Upper lobe of right lung (tissue), 1 donor: ENCODE results near the gene CMTM6. TPM values are rescaled to one million over a fixed set of nuclear protein-coding genes. Genes with fewer than 3 reads are reported as not detected.

Source experiments
- ATAC-seq: fragments of 200-7000 bp; cut with Tn5 transposase; one replicate; pipeline ENCODE4 v1.9.1; 2020; ENCODE audit warnings: mild to moderate bottlenecking, moderate library complexity
- DNase-seq: peaks from one replicate; pipeline ENCODE4 v3.0.0-alpha.2; 2020
- H3K27ac ChIP-seq: fragments of 200-600 bp; one replicate; pipeline ENCODE4 v1.8.0; 2022
- H3K27me3 ChIP-seq: fragments of 200-600 bp; one replicate; pipeline ENCODE4 v1.8.0; 2022; ENCODE audit warnings: mild to moderate bottlenecking
- H3K36me3 ChIP-seq: fragments of 200-600 bp; one replicate; pipeline ENCODE4 v1.8.0; 2022
- H3K4me1 ChIP-seq: fragments of 200-600 bp; one replicate; pipeline ENCODE4 v1.8.0; 2022
- H3K4me3 ChIP-seq: fragments of 200-600 bp; one replicate; pipeline ENCODE4 v1.8.0; 2022; ENCODE audit warnings: mild to moderate bottlenecking
- H3K9me3 ChIP-seq: fragments of 200-600 bp; one replicate; pipeline ENCODE4 v1.8.0; 2022
- intact Hi-C: fragments of 100-400 bp; cut with DNase I; formaldehyde crosslinking; loops from one replicate; pipeline ENCODE4 v1.11.0; 2022
- microRNA-seq: library from miRNA; unstranded; fragments of <30 nt; microRNA quantifications from one replicate; pipeline ENCODE4 v1.2.0, GENCODE V29; 2020; ENCODE audit warnings: borderline microRNAs expressed
- total RNA-seq: library from RNA; stranded (reverse); fragmentation: NEBNext Ultra II Directional; extraction: Animal tissue kit (Norgen Biotek cat#: 25700); gene quantifications from one replicate; pipeline ENCODE4 v1.2.1, GENCODE V29; 2021
- TF ChIP-seq, protein P1 (sequence below): fragments of 200-600 bp; IDR thresholded peaks from one replicate; pipeline ENCODE4 v1.8.0; 2022; ENCODE audit warnings: antibody characterized with exemption
- donor health status: DM: no; HTN: yes; CAD: no; lungs with severe emphysema.

Gene CMTM6
- total RNA-seq, 1 donor from 2014 or later: 58.9 TPM

DNA sequence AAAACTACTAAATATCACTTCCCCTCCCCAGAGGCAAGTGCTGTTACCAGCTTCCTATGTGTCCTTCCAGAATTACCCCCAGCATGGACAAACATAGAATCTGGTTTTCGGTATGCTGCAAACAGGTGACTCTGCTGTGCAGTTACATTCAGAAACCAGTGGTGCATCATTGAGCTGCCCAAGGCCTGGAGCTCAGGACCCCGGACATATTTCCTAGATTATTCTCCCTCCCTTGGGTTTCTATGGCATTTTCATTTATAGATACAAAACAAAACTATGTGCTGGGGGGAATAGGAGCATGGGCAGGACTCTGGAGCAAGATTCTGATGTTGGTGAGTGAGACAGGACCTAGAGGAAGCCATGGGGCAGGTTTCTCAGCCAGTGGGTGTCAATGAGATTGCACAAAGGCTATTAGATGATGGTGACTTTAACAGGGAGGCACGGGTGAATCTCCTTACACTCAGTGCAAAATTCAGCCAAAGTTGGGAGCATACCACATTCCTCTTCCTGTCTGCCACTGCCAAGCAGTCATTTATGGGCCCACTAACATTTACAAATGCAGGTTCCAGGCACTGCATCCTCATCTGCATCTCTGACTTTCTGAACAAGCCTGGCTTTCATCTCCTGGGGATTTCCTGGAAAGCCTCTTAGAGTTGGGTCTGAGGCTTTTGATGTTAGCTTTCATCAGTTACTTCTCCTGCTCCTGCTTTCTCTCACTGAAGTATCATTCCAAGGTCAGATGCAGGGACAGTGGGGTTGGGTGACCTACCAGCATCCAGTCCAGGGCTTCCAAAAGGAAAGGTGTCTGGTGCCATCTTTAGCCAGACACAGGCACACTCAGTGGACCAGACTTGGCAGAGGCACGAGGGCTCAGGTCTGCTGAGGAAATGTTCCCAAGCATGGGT lies 66.5 kb downstream of the CMTM6 start:
- intact Hi-C loops: no loop called here
- DNase-seq: no peak
- Histone ChIP-seq H3K4me1 (peaks cover 11% of the 10 kb centered on the region), H3K27me3 (no peaks in the 10 kb centered on the region), H3K4me3 (no peak overlapping the region), H3K9me3 (no peaks in the 10 kb centered on the region), H3K27ac (no peak overlapping the region), H3K36me3 (no peaks in the 10 kb centered on the region)
- TF ChIP-seq, protein P1, sequence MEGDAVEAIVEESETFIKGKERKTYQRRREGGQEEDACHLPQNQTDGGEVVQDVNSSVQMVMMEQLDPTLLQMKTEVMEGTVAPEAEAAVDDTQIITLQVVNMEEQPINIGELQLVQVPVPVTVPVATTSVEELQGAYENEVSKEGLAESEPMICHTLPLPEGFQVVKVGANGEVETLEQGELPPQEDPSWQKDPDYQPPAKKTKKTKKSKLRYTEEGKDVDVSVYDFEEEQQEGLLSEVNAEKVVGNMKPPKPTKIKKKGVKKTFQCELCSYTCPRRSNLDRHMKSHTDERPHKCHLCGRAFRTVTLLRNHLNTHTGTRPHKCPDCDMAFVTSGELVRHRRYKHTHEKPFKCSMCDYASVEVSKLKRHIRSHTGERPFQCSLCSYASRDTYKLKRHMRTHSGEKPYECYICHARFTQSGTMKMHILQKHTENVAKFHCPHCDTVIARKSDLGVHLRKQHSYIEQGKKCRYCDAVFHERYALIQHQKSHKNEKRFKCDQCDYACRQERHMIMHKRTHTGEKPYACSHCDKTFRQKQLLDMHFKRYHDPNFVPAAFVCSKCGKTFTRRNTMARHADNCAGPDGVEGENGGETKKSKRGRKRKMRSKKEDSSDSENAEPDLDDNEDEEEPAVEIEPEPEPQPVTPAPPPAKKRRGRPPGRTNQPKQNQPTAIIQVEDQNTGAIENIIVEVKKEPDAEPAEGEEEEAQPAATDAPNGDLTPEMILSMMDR: no peak
- no peak for ATAC-seq

- peaks cover 12% of the 10 kb centered on the region for H3K4me1 ChIP-seq
- no peak overlapping the region for H3K4me3 ChIP-seq
- intact Hi-C loops: no loop called here
- H3K27me3 ChIP-seq: no peaks in the 10 kb centered on the region
- H3K36me3 ChIP-seq: no peaks in the 10 kb centered on the region
- no peak for ATAC-seq
- TF ChIP-seq, protein P1: no peak
- H3K9me3 ChIP-seq: no peaks in the 10 kb centered on the region
- DNase-seq: no peak
- no peak overlapping the region for H3K27ac ChIP-seq
Observed at GRCh38 chr3:32434206-32434605, 68.4 kb downstream of the CMTM6 start.

GRCh38 chr3:32432711-32433530 lies 69.7 kb downstream of the CMTM6 start:
- DNase-seq (no peak), ATAC-seq (no peak)
- no peaks in the 10 kb centered on the region for H3K9me3 ChIP-seq
- H3K27ac ChIP-seq: peak overlapping the region; percentile 63
- no peaks in the 10 kb centered on the region for H3K36me3 ChIP-seq
- H3K4me1 ChIP-seq: peaks cover 25% of the 10 kb centered on the region
- TF ChIP-seq, protein P1: no peak
- H3K4me3 ChIP-seq: no peak overlapping the region
- intact Hi-C loops: no loop called here
- no peaks in the 10 kb centered on the region for H3K27me3 ChIP-seq

DNA sequence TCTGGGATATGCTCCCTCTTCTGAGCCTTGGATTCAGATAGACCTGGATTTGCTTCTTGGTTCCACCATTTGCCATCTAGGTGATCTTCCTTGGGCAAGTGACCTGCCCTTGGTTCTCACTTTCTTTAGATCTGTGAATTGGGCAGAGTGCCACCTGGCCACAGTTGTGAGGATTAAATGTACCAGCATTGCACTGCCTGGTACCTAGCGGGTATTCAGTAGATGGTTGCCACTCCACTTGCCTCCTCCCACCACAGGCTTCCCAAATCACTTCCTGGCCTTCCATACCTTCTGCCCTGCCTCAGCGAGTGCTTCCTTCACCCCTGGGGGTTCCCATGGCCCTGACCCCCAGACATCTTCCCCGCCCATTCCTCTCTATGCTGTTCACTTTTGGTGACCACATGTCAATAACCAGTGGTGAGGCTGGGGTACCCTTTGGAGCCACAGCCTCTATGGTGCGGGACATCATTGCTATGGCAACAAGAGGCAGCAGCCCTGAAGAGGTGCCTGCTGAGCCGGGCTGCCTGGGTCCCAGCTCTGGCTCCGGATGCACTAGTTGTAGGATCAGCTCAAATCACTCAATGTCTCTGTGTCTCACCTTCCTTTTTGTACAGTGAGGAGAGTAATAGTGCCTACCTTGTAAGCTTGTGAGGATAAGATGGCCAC lies 70.5 kb downstream of the CMTM6 start:
- Histone ChIP-seq H3K27ac (no peak overlapping the region), H3K4me3 (no peak overlapping the region), H3K27me3 (no peaks in the 10 kb centered on the region), H3K9me3 (no peaks in the 10 kb centered on the region), H3K36me3 (no peaks in the 10 kb centered on the region), H3K4me1 (peaks cover 27% of the 10 kb centered on the region)
- DNase-seq (no peak), ATAC-seq (no peak)
- intact Hi-C loops: no loop called here
- TF ChIP-seq, protein P1: no peak

GRCh38 chr3:32431481-32431880 lies 71.2 kb downstream of the CMTM6 start:
- Histone ChIP-seq H3K4me1 (peaks cover 27% of the 10 kb centered on the region), H3K36me3 (no peaks in the 10 kb centered on the region), H3K9me3 (no peaks in the 10 kb centered on the region), H3K4me3 (no peak overlapping the region), H3K27me3 (no peaks in the 10 kb centered on the region), H3K27ac (no peak overlapping the region)
- DNase-seq: no peak
- TF ChIP-seq, protein P1: no peak
- ATAC-seq: no peak
- intact Hi-C loops: no loop called here

Small RNAs within 50 kb of the gene (microRNA-seq; reads per million reads assigned to microRNA genes)
- not detected for gene MIR548AY

Other genes starting within 250 kb of the CMTM6 start
- 53.2 TPM for gene CMTM7, start 111.0 kb downstream of the CMTM6 start, total RNA-seq
- gene DYNC1LI1, start 68.0 kb upstream of the CMTM6 start, total RNA-seq: 37.8 TPM
- 30.1 TPM for gene CNOT10, start 182.3 kb upstream of the CMTM6 start, total RNA-seq